Skeletal muscle satellite cell (primary cell): ENCODE results near the gene PER2.
A peak's percentile ranks its signal among the peaks of the same experiment; 100 is the strongest.
"Not testable (repeated sequence)": the region's sequence is repeated elsewhere in the genome, so short reads cannot be mapped to it uniquely, and the experiment has no call there.

ENCODE experiments used
- H3K27me3 ChIP-seq: 2 replicates; pipeline ENCODE4 v1.7.0; 2013; ENCODE audit warnings: low read length; ENCODE audit not compliant: control insufficient read depth, insufficient read depth
- H3K36me3 ChIP-seq: 2 replicates; pipeline ENCODE4 v1.7.0; 2013; ENCODE audit warnings: mild to moderate bottlenecking, control low read depth, low read length; ENCODE audit not compliant: insufficient read depth
- H3K4me1 ChIP-seq: 2 replicates; pipeline ENCODE4 v1.7.0; 2013; ENCODE audit warnings: low read length; ENCODE audit not compliant: control insufficient read depth, insufficient read depth
- H3K4me2 ChIP-seq: 2 replicates; pipeline ENCODE4 v1.7.0; 2013; ENCODE audit warnings: mild to moderate bottlenecking, low read length
- H3K4me3 ChIP-seq: 2 replicates; pipeline ENCODE4 v1.7.0; 2013; ENCODE audit warnings: low read length
- H3K9ac ChIP-seq: 2 replicates; pipeline ENCODE4 v1.7.0; 2013; ENCODE audit warnings: mild to moderate bottlenecking, low read depth, low read length, moderate library complexity
- H3K9me3 ChIP-seq: replicated peaks from 2 replicates; pipeline ENCODE4 v1.7.0; 2013; ENCODE audit warnings: mild to moderate bottlenecking, control low read depth, low read length

PER2 gene

DNA sequence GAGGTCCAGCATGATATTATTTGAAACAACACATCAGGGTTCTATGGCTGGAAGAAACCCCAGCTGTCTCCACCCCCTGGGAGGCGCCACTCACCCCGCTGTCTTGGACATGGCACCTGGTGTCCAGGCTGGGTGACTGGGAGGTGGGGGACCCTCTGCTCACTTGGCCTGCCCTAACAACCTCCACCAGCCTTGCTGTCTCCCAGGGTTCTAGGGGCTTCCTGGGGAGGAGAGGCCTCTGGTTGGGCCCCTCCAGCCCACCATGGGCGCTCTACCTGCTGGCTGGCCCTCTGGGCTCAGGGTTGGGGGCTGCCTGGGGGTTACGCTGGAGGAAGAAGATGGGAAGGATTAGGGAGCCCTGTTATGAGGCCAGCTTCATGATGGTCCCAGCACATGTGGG is 16.3 kb downstream of the PER2 start:
- H3K4me3 ChIP-seq = no peak overlapping the region
- no peak overlapping the region for H3K9ac ChIP-seq
- no peaks in the 10 kb centered on the region for H3K9me3 ChIP-seq
- no peaks in the 10 kb centered on the region for H3K4me1 ChIP-seq
- H3K27me3 ChIP-seq = no peaks in the 10 kb centered on the region
- peaks cover 3% of the 10 kb centered on the region for H3K36me3 ChIP-seq
- no peak overlapping the region for H3K4me2 ChIP-seq

DNA sequence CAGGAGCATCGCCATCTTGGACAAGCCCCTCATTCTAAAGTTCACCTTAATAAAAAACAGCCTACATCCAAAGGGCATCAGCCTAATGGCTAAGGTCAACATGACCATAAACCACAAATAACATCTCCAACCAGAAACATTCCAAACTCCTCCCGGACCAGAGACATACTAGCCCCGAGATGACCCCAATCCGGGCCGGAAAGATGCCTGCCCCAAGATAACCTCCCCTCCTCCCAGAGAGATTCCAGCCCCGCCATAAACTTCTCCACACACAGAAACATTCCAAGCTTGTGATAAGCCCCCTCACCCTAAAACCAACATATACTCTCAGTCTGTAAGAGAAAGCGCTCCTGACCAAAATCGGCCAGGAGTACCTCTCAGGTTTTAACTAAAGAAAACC is 16.7 kb downstream of the PER2 start:
- not testable (repeated sequence) for H3K4me3 ChIP-seq, H3K4me1 ChIP-seq, H3K9ac ChIP-seq, H3K9me3 ChIP-seq, H3K27me3 ChIP-seq, H3K36me3 ChIP-seq, H3K4me2 ChIP-seq

DNA sequence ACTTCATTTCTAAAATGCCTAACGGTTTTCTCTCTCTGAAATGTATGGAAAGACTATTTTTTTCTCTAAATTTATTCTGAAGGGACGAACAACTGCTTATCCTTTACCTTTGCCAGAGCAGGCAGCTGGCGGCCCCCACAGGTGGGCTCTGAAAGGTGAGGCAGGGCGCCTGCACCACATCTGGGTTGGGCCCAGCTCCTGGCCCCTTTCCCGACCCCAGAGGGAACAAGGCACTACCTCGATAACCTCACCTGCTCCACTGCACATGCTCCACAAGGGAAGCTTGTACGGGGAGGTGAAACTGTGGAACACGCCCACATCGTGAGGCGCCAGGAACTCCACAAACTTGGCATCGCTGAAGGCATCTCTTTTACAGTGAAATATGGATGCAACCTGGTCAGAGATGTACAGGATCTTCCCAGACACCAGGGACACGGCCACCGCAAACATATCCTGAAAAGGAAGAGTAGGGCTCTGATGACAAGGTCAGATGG is 17.3 kb downstream of the PER2 start:
- Histone ChIP-seq H3K4me1 (no peaks in the 10 kb centered on the region), H3K27me3 (no peaks in the 10 kb centered on the region), H3K9me3 (no peaks in the 10 kb centered on the region), H3K9ac (no peak overlapping the region), H3K36me3 (peaks cover 3% of the 10 kb centered on the region), H3K4me2 (no peak overlapping the region), H3K4me3 (no peak overlapping the region)

DNA sequence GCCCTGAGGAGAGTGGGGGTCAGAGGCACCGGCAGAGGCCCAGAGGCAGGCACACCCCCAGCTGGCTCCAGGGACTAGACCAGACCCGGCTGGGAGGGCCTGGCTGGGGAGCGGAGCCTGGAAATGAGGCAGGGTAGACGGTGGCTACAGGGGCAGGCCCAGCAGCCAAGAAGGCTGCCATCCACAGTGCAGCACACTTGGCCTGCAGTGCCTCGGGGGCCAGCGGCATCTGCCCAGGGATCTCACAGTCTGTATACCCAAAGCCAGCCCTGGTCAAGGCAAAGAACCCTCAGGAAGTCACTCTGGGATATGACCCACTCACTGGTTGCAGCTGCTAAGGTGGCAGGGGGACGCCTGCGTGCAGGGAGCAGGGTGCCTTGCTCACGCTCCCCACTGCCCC is 17.8 kb downstream of the PER2 start:
- Histone ChIP-seq H3K9me3 (no peaks in the 10 kb centered on the region), H3K36me3 (peaks cover 2% of the 10 kb centered on the region), H3K9ac (no peak overlapping the region), H3K4me1 (no peaks in the 10 kb centered on the region), H3K4me2 (no peak overlapping the region), H3K27me3 (no peaks in the 10 kb centered on the region), H3K4me3 (no peak overlapping the region)

DNA sequence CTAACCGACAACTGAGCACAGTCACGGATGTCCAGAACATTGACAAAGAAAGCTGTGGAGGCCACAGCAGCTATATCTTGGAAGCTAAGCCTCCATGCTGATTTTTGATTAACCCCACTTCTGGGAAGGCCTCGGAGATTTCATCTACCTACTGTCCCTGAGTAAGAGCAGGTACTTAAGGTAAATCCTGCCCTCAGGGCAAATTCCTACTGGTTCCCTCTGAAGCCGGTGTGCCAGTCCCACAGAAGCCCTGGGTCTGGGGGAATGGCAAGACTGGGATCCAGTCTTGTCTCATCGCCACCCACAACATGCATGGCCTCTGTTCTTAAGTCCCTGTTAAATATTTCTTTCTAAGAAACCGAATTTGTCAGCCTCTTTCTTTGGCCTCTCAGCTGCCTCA is 18.7 kb downstream of the PER2 start:
- H3K4me3 ChIP-seq = no peak overlapping the region
- no peaks in the 10 kb centered on the region for H3K36me3 ChIP-seq
- H3K27me3 ChIP-seq = no peaks in the 10 kb centered on the region
- no peak overlapping the region for H3K9ac ChIP-seq
- H3K9me3 ChIP-seq = no peaks in the 10 kb centered on the region
- H3K4me1 ChIP-seq = no peaks in the 10 kb centered on the region
- H3K4me2 ChIP-seq = no peak overlapping the region

DNA sequence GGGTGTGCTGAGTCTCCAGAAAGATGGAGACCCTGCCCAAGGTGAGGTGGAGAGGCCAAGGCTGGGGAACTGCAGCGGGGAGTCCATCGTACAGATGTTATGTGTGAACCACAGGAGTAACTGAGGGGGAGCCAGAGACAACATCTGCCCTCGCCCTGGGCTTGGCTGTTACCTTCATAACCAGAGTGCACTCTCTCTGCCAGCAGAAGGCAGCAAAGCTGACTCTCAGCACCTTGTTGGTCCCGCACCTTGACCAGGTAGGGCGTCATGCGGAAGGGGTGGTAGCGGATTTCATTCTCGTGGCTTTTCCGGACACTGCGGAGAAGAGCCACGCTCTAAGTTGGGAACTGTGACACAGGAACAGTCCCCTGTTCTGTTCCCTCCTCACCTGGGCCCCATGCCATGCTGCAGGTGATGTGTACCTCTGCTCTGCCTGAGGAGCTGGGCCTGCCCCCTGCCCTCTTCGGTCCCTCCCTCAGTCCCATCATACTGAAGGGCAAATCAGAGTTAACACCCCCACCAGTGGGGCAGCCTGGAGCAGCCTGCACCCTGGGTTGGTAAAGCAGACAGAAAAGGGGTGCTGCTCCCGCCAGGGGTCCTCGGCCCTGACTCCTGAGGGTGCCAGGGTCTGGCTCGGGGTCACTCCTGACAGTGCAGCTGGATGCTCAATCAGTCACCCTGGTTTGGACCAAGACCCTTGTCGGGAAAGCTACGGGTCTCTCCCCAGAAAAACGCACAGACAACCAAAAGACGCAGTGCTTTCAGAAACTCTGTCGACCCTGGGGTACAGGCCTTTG is 20.3 kb downstream of the PER2 start:
- Histone ChIP-seq H3K9ac (no peak overlapping the region), H3K36me3 (no peaks in the 10 kb centered on the region), H3K9me3 (no peaks in the 10 kb centered on the region), H3K4me1 (peaks cover 3% of the 10 kb centered on the region), H3K4me2 (no peak overlapping the region), H3K4me3 (no peak overlapping the region), H3K27me3 (no peaks in the 10 kb centered on the region)

DNA sequence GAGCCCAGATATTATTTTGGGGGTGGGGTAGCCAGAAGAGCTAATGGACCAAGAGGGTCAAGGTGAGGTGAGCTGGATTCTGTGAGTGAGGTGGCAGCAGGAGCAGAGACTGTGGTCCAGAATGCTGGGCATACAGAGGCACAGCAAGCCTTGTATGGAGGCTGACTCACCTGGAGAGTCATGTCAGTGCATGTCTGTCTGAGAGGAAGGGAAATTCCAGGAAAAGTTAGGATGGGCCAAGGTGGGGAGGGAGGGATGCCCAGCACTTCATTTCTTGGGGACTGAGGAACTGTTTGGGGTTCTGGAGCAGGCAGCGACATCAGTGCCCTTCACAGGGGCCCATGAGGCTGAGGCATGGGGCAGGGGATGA is 21.1 kb downstream of the PER2 start:
- no peak overlapping the region for H3K4me3 ChIP-seq
- H3K4me2 ChIP-seq = no peak overlapping the region
- peaks cover 7% of the 10 kb centered on the region for H3K4me1 ChIP-seq
- H3K27me3 ChIP-seq = no peaks in the 10 kb centered on the region
- H3K9ac ChIP-seq = no peak overlapping the region
- no peaks in the 10 kb centered on the region for H3K9me3 ChIP-seq
- no peaks in the 10 kb centered on the region for H3K36me3 ChIP-seq

DNA sequence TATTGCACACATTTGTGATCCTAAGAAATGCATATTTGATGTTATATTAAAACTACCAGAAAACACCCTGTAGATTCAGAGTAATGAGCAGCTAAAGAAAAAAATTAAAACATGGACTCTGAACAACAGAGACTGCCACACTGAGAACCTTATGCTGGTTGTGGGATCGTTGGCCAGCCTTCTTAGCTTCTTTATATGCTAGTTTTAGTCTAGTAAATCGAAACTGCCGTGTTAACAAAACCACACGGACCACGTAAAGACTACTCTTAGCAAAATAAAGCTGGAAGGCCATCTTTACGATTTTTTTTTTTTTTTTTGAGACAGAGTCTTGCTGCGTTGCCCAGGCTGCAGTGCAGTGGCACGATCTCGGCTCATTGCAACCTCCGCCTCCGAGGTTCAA is 22.8 kb downstream of the PER2 start:
- Histone ChIP-seq H3K36me3 (no peaks in the 10 kb centered on the region), H3K9ac (no peak overlapping the region), H3K4me3 (no peak overlapping the region), H3K4me2 (no peak overlapping the region), H3K9me3 (no peaks in the 10 kb centered on the region), H3K4me1 (peaks cover 7% of the 10 kb centered on the region), H3K27me3 (no peaks in the 10 kb centered on the region)

DNA sequence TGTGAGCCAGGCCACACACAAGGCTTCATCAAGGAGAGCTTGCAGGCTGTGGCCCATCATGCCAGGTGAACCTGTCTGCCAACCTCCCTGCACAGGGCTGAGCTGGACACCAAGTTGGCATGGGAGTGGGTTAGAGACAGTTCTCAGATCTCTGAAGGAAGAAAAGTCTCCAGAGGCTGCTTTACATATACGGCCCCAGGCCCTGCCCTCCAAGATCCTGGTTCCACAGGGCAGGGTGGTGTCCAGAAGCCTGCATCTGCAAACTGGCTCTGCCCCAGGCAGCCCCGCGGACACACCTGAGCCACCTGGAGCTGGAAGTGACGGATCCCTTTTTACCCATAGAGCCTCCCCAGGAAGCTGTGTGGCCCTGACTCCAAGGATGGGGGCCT is 24.3 kb downstream of the PER2 start:
- H3K9ac ChIP-seq = no peak overlapping the region
- H3K27me3 ChIP-seq = no peaks in the 10 kb centered on the region
- no peak overlapping the region for H3K4me3 ChIP-seq
- H3K36me3 ChIP-seq = no peaks in the 10 kb centered on the region
- H3K4me1 ChIP-seq = peaks cover 7% of the 10 kb centered on the region
- no peak overlapping the region for H3K4me2 ChIP-seq
- H3K9me3 ChIP-seq = no peaks in the 10 kb centered on the region

DNA sequence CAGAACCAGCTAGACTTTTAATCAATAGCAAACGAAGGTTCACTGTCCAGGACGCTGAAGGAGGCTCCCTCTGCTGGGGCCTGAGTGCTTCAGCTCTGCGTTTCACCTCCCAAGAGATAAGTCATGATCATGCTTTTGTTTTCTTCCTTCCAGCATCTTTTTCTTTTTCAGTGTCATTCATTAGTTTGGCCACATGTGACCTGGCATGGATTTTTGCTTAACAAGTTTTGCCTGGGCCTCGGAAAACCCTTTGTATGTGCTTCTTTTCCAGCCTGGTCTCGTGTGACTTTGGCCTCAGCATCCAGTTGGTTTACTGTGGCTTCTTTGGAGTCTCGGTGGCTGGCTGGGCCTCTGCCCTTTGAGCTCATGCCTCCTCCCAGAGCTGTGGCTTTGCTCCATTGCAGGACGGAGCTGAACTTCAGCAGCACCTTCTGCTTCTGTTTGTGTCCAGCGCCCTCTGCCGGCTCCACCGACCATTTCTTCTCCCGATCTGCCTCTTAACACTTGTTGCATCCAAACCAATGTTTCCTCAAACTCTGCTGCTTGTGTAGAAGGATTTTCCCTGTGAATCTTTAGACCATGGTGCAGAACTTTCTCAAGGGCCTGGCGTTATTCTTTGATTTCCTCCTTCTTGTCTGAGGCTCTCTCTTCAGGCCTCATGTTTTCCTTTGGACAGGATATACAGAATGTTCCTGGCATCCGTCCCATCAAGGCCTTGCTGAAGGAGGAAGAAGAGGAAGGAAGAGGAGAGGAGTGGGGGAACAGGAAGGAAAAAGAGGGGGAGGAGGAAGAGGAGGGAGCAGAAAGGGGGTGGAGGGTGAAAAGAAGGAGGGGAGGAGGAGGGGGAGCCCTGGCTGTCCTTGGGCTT is 25.0 kb downstream of the PER2 start:
- Histone ChIP-seq H3K27me3 (no peaks in the 10 kb centered on the region), H3K9ac (peak overlapping the region; percentile 19), H3K4me3 (no peak overlapping the region), H3K9me3 (no peaks in the 10 kb centered on the region), H3K36me3 (no peaks in the 10 kb centered on the region), H3K4me1 (peaks cover 7% of the 10 kb centered on the region), H3K4me2 (peak overlapping the region; percentile 30)

DNA sequence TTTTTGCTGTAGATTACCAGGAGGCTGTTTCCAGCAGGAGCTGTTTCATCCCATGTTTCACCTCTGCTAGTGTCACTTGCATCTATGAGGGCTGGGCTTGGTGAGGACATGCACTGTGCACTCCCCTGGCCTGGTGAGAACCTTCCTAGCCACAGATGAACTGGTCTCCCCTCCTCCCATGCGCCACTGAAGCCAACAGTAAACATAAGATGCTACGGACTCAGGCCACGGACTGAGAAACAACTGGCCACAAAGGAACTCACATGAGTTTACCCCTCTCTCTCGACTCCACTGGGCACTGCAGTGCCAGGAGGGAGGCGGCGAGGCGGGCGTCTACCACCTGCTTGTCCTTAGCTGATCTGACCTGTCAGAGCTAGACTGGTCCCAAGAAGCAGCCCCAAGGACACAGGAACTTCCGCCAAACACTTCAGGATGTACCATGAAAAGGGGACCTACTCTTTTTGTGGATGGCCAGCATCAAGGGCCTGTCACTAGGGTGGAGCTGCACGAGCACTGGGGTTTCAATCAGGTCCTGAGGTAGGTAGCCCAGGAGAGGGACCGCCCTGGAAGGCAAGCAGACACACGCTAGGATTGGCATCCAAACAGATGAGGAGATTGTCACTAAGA is 25.8 kb downstream of the PER2 start:
- no peak overlapping the region for H3K4me3 ChIP-seq
- H3K4me2 ChIP-seq = no peak overlapping the region
- H3K9me3 ChIP-seq = no peaks in the 10 kb centered on the region
- H3K27me3 ChIP-seq = no peaks in the 10 kb centered on the region
- peaks cover 7% of the 10 kb centered on the region for H3K4me1 ChIP-seq
- H3K36me3 ChIP-seq = no peaks in the 10 kb centered on the region
- H3K9ac ChIP-seq = peak overlapping the region; percentile 19
